Measurements from ENCODE around the gene EVL.
"Not testable (repeated sequence)": the region's sequence is repeated elsewhere in the genome, so short reads cannot be mapped to it uniquely, and the experiment has no call there.

EVL gene

DNA sequence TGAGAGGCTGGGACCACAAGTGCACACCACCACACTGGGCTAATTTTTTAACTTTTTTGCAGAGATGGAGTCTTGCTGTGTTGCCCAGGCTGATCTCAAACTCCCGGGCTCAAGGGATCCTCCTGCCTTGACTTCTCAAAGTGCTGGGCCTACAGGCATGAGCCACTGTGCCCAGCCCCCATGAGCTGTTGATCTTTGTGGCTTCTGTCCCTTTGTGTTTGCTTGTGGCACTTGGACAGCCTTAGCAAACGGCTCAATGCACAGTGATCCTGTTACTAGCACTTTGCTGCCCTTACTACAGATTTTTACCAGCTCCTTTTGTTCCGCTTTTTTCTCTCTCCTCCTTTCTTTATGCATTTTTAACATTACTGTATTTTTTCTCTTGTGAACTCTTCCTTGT is 25.3 kb upstream of the EVL start:
- DNase-seq: no peak

DNA sequence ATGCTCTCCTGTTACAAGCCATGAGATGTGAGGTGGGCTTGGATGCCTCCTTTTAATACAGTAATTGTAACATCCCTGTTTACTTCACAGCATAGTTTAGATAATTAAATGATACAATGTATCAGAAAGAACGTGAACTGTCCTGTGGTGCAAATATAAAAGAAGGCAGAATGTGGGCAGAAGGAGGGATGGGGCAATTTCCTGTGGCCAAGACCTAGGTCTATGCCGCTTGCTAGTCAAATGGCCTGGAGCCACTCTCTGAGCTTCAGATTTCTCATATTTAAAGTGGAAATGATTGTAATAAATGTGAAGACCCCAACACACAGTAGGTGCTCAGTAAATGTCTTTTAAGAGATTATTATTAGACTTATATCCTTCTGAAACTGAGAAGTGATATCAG is 24.0 kb upstream of the EVL start:
- DNase-seq: no peak

DNA sequence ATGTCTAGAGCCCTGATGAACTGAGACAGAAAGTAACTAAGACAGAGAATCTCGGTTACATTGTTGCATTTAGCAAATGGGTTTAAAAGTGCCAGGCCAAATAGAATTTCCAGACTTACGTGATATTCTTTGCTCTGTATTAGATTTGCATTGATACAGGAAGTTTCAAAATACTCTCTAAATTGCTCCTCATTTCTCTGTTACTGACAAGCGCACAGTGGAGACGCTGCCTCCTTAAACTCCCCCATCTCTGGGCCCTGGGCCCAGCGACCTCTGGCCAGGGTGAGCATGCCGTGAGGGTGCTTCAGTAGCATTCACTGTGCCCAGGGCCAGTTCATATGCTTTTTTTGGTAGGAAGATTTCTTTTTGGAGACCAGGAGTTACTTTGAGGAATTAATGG is 22.9 kb upstream of the EVL start:
- no peak for DNase-seq

DNA sequence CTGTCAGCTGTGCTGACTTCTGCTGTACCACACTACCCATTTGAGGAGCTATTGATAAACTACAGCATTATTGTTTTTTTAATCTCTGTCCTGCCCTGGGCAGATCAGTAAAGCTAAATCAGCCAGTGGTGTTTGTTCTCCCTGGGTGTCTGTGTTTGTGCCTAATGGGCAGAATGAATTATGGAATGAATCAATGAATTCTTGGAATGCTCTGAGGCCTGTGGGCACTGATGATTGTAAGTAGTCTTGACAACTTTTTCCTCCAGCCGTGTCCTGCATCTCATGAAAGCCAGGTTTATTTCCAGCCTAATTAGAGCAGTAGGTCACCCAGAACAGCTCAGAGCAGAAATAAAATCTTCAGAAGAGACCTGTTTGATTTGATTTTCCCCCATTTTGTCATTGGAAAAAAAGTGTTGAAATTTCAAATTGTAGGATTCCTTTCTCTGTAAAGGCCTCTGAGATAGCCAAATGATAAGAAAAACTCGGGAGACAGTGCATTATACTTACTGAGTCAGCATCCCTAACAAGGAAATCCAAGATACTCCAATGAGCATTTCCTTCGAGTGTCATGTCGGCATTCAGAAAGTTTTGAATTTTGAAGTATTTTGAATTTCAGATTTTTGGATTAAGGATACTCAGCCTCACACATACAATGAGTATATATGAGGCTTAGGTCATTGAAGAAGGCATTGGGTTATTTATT is 19.4 kb upstream of the EVL start:
- DNase-seq: no peak

DNA sequence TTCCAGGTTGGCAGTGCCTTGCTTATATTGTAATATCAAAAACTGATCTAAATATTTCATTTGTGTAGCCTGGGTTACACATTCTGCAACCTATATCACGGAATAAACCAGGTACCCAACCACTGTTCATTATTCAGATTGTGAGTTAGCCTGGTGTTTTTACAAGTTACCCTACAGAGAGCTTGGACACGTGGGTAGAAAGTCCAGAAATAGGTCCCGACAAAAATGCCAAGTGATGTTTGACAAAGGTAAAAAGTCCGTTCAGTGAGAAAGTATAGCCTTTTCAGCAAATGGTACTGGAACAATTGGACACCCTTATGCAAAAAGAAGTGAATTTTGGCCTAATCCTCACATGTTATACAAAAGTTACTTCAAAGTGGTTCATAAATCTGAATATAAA is 17.6 kb upstream of the EVL start:
- no peak for DNase-seq

DNA sequence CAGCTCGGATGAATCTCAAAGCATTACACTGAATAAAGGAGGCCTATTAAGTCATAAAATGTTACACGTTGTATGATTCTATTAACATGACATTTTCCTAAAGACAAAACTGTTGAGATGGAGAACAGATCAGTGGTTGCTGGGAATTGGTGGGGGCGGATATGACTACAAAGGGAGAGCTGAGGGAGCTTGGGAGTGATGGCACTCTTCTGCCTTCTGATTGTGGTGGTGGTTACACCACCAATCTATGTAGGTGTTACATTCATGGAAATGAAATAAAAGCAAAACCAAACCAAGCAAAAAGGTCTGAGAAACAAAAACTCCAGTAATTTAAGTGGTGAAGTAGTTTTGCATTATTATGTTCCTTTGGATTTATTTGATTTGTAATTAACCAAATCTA is 16.4 kb upstream of the EVL start:
- no peak for DNase-seq

DNA sequence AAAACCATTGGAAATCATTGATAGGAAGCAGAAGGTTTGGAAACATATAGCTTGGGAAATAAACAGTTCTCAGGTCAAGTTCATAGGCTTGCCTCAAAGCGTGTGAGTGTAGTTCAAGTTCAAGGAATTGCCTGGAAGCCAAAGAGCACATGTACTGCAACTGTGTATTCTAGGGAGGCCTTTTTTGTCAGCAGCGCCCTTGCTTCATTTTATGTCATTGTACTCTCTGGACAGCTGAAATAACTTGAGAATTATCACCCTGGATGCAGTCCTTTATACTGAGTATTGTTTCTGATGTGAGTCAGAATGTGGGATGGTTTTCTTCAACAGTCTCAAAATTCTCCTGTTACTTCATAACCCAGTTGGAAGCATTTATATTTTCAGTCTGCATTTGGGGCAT is 16.0 kb upstream of the EVL start:
- no peak for DNase-seq

DNA sequence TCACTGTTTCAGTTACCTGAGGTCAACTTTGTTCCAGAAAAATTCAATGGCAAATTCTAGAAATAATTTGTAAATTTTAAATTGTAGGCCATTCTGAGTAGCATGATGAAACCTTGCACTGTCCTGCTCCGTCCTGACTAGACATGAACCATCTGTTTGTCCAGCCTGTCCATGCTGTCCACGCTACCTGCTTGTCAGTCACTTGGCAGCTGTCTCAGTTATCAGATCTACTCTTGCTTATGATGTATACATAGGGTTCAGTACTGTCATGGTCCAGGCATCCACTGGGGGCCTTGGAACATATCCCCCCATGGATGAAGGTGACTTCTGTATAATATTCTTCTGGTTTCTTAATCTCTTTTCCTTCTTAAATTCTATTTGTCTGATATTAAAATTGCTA is 14.1 kb upstream of the EVL start:
- DNase-seq: no peak

DNA sequence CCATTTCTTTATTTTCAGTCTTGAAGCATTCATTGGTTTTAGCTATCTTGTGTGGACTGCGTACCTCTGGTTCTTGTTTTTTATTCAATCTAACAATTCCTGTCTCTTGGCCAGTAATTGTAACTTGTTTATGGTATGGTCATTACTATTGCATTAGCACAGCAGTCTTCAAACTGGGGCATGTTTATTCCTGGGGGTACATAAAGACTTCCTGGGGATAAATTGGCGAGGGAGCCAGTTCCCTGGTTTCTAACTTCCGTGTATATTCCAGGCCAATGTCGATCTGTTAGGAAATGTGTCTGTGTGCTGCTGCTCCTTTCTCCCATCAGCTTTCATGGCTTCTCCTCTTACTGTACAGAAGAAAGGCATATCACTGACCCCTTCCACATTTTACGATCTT is 13.7 kb upstream of the EVL start:
- DNase-seq: peak in 1 of 3 experiments; percentile 59

DNA sequence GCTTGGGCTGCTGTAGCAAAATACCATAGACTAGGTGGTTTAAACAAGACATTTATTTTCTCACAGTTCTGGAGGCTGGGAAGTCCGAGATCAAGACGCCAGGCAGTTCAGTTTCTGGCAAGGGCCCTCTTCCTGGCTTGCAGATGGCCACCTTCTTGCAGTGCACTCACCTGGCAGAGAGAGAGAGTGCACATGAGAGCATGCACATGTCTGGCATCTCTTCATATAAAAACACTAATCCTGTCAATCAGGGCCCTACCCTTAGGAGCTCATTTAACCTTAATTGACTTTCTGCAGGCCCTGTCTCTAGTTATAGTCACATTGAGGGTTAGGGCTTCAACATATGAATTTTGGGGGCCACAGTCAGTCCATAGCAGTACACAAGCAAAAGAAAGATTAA is 12.4 kb upstream of the EVL start:
- no peak for DNase-seq

DNA sequence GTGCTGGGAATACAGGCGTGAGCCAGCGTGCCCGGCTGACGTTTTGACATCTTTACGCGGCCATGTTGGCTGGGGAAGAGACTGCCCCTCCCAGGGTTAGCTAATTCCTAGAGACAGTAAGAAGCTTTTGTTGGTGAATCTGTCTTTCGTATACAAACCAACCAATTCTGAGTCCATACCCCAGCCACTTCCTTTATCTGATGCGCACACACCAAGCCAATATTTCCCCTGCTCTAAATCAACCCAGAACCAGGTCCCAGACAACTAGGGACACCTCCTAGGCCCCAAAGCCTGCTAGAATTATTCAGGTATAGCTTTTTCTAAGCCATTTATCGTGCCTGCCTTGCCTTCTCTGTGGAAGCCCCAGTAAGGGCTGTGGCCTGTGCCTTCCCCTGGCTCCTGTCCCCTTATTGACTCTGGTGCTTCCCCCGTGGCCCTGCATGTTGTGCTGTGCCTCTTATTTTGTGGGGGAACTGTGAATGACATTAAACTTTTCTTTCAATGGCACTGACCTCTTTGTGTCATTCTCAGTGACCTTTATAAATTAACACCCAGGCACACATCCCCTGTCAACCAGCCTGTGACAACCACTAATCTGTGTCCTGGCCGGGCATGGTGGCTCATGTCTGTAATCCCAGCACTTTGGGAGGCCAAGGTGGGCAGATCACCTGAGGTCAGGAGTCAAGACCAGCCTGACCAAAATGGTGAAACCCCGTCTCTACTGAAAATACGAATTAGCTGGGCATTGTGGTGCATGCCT is 10.7 kb upstream of the EVL start:
- no peak for DNase-seq

DNA sequence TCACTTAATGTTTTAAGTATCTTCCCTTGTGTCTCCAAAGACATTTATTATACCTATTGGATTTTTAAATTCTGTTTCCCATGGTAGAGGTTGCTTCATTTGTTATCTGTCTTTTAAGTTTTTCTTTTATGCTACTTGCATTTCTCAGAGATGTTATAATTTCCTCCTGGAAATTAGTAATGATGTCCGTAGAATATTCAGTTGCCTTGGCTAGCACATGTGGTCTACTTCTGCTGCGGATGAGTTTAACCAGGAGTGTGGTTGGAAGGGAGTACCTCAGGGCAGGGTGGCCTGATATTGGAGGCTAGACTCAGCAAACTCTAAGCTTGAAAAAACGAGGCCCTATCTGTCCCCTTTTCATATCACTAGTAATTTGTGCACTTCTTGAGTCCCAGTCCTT is 8.8 kb upstream of the EVL start:
- DNase-seq: no peak

DNA sequence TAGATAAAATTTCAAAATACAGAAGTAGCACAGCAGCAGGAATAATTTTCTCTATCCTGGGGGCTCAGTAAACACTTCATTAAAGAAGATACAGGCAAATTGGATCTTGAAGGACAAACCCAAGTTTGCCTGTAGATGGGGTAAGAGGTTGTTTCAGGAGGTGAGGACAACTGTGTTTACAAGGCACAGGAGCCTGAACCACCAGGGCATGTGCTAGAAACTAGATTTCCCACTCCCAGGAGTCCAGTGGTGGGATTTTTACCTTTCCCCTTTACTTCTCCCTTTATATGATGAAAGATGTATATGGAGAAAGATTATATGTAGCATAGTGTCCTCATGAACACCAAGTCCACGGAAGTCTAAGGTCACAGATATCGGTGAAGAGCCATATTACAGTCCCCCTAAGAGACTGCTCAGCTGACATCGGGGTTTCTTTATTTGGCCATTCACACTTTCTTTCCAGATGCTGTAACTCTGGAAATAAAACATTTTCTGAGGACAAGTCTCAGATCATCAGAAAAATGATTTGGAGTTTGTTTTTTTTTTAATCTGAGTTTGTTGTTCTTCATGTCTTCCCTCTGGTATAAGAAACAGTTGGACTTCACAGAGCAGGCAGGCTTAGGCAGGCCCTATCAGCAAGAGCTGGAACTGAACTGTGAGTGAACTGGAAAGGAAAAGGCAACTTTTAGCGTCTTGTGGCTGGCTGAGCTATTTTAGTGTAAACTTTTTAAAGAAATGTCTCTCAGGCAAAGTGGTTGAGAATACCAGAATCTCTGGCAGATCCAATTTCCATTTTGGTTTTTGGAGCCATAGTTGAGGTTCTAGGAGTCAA is 8.0 kb upstream of the EVL start:
- DNase-seq: no peak

DNA sequence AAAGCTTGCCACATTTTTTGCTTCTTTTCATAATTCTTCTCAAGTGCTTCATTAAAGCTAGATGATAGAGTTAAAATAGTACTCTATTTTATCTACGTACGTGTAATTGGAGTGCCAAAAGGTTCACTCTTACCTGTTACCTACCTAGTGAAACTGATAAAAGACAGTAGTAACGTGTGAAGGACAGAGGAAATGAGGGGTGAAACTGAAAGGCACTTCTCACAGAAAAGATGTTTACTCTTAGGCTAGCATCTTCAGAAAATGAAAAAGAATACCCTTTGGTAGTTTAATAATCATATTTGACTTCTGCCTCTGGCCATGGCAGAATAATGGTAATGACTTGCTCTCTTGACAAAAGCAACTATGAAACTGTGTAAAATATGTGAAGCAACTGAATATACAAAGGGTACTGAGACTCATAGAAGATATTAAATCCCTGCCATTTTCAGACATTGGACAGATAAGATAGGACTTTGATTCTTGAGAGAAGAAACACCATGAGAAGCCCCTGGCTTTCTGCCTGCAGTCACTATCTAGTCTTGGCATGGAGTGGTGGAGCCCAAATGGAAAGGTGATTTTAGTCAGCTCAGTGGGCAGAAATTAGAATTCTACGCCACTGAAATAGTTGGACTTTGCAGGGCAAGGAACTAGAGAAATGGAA is 6.3 kb upstream of the EVL start:
- no peak for DNase-seq

DNA sequence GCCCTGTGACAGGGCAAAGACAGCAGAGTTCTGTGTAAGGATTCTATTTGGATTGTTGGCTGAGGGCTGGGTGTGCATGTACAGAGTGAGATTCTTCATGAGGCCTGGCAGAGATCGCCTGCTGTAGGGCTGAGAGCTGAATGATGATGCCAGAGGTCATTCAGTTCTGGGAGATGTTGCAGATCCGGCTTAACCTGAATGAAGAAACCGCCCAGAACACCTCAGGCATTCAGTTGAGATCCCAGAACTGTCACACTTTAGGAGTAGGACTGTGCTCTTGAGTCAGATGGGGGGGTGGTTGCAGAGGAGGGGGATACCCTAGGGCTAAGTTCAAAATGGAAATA is 5.8 kb upstream of the EVL start:
- DNase-seq: no peak

DNA sequence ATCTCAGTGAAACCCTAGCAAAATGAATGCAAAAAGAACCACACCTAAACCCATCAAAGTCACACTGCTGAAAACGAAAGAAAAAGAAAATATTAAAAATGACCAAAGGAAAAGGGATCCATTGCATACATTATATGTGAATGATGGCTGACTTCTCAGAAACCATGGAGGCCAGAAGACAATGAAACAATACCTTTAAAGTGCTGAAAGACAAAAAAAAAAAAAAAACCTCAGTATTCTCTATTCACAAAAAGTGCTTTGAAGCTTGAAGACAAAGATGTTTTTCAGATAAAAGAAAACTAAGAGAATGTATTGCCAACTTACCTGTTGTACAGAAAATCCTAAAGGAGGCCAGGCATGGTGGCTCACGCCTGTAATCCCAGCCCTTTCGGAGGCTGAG is 4.5 kb upstream of the EVL start:
- DNase-seq: no peak

DNA sequence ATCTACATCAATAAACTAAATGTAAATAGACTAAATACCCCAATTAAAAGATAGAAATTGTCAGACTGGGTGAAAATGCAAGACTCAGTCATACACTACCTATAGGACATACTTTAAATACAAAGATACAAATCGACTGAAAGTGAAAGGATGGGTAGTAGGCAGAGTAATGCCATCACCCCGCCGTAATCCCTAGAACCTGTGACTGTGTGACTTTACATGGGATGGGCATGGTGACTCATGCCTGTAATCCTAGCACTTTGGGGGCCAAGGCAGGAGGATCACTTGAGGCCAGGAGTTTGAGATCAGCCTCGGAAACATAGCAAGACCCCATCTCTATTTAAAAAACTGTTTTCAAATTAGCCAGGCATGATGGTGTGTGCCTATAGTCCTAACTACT is 2.6 kb upstream of the EVL start:
- no peak for DNase-seq

DNA sequence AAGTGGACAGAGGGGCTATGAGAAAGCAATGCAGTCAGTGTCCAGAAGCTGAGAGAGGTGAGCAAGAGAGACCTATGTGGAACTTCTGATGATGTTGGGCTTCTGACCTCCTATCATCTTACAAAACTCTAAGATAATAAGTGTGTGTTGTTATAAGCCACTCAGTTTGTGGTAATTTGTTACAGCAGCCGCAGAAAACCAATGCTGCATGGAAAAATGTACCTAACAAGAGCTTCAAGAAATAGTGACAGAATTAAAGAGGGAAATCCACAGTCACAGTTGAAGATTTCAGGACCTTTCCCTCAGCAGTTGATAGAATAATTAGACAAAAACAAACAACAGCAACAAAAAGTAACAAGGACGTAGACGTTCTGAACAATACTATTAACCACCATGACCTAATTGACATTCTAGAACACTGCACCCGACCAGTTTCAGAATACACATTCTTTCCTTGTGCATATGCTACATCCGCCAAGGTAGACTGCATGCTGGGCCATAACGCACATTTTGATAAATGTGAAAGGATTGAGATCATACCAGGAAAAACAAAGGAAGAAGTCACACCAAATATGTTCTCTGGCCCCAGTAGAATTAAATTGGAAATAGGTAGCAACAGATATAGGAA is 1.8 kb upstream of the EVL start:
- no peak for DNase-seq

DNA sequence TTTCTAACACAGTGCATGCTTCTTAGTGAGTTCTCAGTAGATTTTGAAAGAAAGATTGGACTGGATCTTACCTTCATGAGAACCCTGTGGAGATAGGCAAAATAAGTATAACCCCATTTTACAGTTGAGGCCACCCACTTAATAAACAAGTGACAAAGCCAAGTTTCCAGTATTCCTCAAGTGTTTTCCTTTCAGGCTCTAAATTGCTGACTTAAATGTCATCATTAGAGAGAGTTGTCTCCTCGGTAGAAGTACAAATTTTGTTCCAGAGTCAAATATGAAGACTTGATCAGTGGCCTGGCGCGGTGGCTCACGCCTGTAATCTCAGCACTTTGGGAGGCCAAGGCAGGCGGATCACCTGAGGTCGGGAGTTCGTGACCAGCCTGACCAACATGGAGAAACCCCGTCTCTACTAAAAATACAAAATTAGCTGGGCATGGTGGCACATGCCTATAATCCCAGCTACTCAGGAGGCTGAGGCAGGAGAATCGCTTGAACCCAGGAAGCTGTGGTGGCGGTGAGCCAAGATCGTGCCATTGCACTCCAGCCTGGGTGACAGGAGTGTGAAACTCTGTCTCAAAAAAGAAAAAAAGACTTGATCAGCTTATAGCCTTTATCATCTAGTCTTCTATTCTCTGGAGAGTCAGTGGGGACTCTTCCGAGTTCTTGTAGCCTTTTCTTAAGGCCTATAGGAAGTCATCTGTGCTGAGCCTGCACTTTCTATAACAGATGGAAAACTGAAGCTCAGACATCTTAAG is 708 bp upstream of the EVL start:
- not testable (repeated sequence) for DNase-seq

DNA sequence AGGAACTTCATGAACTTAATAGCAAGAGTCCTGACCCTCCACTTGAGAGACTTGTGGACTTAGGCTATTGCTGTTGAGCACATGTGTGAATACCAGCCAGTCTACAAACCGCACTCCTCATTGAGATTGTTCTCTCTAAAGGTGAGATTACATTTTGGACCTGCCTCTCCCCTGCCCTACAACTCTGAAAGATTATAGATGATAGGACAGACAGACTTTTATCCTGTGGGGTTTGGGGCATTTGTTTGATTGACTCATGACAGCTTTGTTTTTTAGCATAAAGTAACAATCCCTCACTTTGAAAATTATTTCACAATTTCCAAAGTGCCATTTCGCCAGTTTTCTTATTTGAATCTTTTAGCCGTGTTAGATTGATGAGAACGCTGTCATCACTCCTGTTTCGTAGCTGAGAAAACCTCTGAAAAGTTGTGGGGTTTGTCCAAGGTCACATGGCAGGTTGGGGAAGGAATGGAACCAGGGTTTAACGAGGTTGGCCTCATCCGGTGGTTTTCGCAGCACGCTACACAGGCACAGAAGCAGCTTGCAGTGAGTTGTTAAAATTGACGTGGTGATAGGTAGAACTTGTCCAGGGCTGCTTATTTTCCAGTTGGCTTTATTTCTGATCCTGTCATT is 836 bp downstream of the EVL start:
- DNase-seq: no peak

DNA sequence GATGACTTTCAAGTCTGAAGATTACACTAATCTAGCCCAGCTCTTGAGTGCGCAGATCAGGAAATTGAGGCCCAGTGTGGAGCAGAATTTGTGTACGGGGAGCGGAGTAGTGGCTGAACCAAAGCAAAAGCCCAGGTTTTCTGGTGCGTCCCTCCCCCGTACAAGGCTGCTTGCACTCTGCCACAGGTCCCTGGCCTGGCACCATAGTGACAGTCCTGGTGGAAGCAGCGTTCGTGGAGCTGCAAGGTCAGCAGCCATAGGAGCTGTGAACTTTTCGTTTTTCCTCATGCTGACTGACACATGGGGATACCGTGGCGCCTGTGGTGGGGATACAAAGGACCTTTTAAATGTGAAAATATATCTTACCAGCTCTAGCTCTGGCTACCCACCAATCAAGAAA is 1.7 kb downstream of the EVL start:
- DNase-seq: no peak

DNA sequence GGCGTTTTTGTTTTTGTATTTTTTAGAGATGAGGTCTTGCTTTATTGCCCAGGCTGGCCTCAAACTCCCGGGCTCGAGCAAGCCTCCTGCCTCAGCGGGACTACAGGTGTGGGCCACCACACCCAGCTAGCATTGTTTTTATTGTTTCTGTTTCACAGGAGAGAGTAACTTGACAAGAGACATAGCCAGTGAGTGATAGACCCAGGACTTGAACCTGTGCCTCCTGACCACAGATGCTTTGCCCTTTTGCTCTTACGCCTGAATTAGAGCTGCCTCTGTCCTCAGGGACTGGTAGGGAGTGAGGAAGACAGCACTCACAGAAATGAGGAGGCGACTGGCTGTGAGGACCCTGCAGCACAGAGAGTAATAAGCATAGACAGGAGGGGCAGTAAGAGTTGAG is 2.3 kb downstream of the EVL start:
- no peak for DNase-seq

All from NCI-H1417 (cell line).